ENCODE data around the gene TMEM214.
A peak's percentile ranks its signal among the peaks of the same experiment; 100 is the strongest.
"Not testable (repeated sequence)": the region's sequence is repeated elsewhere in the genome, so short reads cannot be mapped to it uniquely, and the experiment has no call there.

TMEM214 gene

DNA sequence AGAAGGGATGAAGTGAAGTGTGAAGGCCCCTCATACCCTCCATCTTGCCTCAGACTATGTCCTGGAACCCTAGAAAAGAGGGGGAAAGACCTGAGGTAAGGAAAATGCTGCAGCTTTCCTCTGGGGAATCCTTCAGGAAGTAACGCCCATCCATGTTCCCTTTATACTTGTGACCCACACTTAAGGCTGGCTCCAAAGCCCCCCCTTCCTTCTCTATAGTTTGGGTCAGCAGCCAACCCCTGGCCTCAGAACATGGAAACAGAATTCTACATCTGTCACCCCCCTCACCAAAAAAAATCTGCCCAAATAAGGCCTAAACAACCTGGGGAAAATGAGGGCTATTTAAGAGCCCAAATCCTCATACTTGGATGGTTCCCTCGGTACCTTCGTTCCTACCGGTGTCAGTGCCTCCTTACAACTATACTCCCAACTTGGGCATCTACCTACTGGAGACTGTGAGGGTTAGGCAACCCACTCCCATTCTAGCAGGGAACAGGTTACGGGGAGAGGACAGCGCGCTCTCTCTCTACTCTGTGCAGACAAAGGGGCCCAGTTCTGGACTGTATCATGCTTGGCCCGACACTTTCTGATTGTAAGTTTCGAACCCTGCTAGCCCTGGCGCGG, 38.0 kb downstream of the TMEM214 start:
- no peak for DNase-seq (ENCODE audit: low read depth in 3 of 3)

DNA sequence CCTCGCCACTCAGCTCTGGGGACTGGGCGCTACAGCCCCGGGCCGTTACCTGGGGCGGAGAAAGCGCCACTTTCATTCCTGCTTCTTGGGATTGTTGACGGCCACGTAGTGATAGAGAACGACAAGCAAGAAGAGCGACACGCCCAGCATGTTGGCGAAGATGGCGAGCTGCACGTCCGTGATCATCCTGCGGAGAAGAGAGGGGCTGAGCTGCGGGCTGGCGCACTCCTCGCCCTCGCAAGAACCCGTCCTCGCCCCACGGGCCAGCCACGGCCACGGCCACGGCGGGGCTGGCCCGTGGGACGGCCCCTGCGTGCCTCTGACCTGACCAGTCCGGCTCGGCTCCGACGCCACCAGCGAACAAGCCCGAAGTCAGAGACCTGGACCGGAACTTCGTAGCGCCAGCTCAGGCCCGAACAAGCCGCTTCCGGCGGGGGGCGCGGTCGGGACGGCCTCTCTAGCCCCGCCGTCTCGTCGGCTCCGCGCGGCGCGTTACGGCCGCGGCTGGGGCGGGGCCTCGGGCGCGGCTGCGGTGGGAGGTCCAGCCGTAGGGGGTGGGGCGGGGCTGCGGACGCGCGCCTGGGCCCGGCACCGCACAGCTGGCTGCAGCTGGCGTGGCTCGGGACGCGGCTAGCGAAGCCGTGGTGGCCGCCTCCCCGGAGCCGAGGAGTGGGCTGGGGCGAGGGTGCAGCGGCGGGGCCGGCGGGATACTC, 38.7 kb downstream of the TMEM214 start, which contains the start of gene OST4:
TSS of gene OST4 (minus strand) at position 378 of the 713 bp plus-strand sequence.
- peak; percentile 75 to 82 (median 77) for DNase-seq (ENCODE audit: low read depth in 3 of 3)

DNA sequence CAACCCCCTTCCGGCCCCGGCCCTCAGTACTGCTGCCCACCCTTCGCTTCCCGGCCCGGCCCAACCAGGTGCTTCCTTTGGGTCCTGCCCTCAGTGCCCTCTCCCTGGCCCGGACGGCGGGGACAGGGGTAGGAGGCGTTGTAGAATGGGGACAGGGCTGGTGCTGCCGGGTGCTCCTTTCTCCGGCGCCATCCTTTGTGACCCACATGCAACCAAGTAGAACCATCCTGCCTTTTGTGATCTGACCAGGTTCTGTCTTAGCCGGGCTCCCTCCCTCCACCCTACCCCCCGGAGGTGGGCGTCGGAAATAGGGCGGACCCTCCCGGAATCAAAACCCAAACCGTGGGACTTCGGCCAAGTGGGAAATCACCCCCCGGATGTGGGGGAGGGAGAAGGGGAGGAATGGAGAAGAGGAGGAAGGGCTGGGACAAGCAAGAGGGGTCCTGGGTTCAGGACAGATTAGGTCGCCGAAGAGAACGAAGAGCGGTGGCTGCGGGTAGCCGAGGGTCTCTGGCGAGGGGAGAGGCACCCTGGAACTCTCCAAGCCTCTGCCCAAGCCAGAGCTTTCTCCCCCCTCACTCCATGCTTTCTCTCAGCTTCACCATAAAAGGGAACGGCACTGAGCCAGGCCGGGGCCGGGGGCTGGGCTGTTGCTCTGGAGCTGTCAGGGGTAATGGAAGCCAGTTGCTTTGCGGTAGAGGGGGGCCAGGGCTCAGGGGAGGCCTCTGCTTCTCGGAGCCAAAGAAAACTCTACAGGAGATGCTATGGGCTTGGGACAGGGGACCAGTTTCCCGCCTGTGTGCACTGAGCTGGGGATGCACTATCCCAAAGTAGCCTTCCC, 39.4 kb downstream of the TMEM214 start:
- DNase-seq (ENCODE audit: low read depth in 3 of 3): peak in 1 of 3 experiments; percentile 31

DNA sequence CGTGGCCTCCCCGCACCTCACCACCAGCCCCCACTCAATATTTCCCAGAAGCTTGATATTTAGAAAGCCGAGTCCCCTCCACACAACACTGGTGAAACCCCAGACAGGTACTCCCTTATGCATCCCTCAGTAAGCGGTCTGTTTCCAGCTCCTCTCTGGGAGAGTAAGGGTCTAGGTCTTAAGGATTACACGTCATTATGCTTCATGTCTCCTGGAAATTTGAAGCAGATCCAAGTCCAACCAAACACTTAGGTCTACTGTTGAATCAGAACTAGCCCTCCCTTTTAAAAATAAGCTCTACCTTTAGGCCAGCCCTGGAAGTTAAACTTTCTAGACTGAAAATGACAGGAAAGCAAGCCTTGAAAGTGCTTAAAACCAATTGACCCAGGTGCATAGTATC, 40.2 kb downstream of the TMEM214 start:
- DNase-seq (ENCODE audit: low read depth in 3 of 3): no peak

DNA sequence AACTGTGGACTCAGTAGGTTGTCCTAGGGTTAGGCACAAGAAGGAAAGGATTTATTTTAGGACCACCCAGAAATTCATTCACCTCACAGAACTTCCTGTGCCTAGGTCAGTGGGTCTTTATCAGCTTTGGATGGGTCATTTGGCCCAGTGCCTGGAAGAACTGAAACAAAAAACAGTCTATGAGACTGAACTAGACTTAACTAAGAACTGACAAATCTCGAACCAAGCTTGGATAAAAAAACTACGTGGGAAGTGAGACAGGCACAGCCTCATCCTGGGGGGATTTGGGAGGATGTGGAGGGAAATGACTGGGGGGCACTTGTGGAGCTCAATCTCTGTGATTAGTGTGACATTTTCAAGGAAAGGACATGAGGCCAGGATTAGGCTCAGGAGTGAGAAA, 41.0 kb downstream of the TMEM214 start:
- DNase-seq (ENCODE audit: low read depth in 3 of 3): no peak

DNA sequence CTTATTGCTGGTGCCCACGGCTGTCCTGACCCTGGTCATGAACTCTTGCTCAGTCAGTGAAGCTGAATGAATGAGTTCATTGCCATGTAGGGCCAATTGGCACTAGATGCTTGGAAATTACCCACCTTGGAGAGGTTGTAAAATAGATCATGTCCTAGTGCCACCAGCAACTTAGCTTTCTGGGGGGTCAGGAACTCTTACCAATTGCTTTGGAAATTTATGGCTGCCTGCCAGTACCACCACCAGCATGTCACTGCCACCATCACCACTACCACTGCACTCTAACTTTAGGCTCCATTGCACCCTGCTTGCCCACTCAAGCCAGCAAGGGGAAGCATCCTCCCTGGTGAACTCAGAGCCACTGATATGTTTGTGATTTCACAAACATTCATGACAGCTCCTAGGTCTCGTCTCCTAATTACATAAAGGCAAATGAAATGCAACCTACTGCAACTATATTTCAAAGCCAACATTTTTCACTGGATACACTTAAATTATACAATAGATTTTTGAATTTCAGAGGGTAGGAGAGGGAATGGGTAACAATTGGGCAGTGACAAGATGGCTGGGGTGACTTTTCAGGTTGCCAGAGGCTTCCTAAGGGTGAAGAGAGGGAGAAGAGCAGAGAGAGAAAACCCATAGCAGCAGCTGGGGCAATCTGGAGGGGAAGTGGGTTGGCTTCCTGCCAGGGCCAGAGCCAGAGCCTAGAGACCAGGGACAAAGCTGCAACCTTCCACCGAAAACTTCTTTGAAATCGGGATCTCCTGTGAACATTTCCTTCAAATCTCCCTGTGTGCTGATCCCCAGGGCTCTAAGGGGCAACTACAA, 42.2 kb downstream of the TMEM214 start:
- DNase-seq (ENCODE audit: low read depth in 3 of 3): peak in 1 of 3 experiments; percentile 28

DNA sequence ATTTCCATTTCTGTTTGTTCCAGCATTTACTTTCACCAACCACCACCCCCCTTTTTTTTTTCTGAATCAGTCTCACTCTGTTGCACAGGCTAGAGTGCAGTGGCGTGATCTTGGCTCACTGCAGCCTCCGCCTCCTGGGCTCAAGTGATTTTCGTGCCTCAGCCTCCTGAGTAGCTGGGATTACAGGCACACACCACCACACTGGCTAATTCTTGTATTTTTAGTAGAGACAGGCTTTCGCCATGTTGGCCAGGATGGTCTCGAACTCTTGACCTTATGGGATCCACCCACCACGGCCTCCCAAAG, 42.8 kb downstream of the TMEM214 start:
- not testable (repeated sequence) for DNase-seq (ENCODE audit: low read depth in 3 of 3)

DNA sequence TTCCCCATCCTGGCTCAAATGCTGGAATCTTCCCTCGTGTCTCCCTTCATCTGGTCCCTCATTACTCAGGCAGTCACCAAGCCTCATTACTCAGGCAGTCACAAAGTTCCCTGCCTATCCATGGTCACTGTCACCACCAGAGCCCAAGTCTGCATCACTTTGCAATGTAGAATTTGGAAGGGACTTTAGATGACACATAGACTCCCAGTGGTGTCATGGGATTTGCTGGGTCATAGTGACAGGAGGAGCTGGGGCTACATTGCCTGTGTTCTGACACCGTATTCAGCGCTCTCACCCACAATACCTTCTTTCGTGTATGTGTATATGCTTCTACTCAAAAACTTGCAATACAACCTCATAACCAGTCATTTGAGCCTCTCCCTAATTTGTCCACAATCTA, 43.6 kb downstream of the TMEM214 start:
- DNase-seq (ENCODE audit: low read depth in 3 of 3): no peak

DNA sequence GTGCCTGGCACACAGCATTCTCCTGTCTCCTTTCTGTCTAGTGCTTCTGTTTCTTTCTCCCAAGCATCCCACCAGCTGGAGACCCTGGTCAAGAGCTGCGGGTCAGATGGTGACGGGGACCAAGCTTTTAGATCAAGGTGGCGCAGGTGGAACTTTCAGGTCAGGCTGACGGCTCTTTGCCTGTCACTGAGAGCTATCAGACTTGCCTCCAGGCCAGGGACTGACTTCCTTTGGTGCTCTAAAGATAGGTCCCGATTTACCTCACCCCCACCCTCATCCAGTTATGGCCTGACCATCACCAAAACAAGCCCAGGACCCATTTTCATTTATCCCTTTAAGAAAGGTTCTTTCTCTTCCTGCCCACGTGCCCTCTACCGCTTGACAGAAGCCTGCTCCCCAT, 44.5 kb downstream of the TMEM214 start:
- no peak for DNase-seq (ENCODE audit: low read depth in 3 of 3)

DNA sequence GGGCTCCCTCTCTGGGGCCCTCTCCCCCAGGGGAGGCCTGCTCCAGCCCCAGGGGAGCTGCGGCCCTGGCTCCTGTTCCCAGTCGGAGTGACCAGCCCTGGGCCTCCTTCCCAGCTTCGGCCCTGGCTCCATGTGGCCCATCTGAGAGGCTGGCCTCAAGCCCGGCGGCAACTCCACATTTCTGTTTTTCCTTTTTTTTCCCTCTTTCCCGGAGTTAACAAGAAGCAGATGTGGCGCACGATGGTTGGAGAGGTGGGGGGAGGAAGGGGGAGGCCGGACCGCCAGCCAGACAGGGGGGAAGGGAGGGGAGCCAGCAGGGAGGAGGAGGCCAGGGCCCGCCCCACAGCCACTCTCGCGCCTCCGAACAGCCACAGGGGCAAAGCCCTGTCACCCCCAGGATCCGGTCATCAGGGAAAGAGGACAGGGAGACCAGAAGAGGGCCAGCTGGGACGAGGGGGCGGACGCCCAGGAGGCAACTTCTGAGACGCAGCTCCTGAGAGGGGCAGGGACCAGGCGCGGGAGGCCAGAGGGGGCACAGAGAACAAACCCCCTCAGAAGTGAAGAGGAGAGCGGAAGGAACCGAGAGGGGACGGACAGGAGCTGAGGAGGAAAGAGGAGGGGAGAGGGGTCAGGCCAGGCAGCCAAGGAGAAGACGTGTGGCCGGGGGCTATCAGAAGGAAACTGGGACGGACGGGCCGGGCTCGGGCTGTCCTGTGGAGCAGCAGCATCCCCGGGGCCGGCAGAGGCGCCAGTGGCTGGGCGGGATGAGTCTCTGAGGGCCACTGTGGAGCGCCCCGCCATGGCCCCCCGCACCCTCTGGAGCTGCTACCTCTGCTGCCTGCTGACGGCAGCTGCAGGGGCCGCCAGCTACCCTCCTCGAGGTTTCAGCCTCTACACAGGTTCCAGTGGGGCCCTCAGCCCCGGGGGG, 45.8 kb downstream of the TMEM214 start, which contains the start of gene EMILIN1:
TSS of gene EMILIN1 (plus strand) at position 349 of the 928 bp plus-strand sequence. CDS start at position 800, 451 bp downstream.
- DNase-seq (ENCODE audit: low read depth in 3 of 3): no peak

DNA sequence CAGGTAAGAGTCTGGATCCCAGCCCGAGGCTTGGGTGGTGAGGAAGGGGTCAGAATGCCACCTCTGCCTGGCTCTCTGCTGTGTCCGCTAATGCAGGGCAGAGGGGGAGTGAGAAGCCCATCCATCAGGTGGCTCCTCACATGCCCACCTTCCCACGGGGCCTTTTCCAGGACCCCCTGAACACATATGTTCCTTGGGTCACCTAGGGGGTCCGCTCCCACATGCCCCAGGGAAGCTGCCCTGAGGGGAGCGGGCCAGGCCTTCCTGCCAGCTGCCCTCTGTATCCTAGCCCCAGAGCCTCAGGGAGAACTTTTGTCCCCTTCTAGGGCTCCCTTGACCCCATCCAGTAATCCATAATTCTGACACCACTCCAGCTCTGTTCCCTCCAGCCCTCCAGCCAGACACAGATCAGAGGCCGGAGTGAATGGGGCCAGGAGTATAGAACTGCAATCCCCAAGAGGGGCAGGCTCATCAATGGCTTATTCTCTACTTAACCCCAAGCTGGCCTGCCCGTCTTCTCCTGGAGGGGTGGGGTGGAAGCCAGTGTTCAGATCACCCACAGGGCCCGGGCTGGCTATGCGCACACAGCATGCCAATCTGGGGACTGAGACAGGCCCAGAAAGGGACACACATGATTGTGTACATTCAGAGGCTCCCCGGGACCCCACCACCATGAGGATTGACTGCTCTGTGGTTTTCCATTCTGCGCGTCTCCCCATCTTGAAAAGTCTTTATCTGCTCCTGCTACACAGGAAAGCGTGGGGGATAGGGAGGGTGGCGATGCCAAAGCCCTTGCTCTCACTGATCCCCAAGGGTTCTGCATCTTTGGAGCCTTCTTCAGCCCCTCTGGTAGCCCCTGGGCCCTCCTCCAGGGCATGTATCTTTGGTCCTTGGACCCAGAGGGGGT, 46.7 kb downstream of the TMEM214 start:
- DNase-seq (ENCODE audit: low read depth in 3 of 3): no peak

DNA sequence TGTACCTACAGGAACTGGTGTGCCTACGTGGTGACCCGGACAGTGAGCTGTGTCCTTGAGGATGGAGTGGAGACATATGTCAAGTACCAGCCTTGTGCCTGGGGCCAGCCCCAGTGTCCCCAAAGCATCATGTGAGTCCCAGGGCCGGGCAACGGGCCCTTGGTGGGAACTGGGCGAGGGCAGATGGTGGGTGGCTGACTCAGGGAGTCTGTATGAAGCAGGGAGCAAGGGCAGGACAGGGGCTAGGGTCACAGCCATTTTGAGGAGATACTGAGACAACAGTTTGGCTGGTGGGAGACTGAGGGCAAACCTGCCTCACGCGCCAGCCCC, 47.3 kb downstream of the TMEM214 start:
- DNase-seq (ENCODE audit: low read depth in 3 of 3): no peak

DNA sequence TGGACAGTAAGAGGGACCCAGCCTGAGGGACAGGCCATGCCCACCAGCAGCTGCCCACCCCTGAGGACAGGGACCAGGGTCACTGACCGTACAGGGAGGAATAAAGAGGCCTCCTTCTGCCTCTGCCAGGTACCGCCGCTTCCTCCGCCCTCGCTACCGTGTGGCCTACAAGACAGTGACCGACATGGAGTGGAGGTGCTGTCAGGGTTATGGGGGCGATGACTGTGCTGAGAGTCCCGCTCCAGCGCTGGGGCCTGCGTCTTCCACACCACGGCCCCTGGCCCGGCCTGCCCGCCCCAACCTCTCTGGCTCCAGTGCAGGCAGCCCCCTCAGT, 47.8 kb downstream of the TMEM214 start:
- no peak for DNase-seq (ENCODE audit: low read depth in 3 of 3)

DNA sequence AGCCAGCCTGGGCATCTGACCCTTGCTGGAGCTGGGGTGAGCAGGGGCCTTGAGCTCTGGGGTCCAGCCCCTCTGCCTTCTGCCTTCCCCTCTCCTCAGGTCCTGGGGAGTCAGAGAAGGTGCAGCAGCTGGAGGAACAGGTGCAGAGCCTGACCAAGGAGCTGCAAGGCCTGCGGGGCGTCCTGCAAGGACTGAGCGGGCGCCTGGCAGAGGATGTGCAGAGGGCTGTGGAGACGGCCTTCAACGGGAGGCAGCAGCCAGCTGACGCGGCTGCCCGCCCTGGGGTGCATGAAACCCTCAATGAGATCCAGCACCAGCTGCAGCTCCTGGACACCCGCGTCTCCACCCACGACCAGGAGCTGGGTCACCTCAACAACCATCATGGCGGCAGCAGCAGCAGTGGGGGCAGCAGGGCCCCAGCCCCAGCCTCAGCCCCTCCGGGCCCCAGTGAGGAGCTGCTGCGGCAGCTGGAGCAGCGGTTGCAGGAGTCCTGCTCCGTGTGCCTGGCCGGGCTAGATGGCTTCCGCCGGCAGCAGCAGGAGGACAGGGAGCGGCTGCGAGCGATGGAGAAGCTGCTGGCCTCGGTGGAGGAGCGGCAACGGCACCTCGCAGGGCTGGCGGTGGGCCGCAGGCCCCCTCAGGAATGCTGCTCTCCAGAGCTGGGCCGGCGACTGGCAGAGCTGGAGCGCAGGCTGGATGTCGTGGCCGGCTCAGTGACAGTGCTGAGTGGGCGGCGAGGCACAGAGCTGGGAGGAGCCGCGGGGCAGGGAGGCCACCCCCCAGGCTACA, 49.4 kb downstream of the TMEM214 start:
- DNase-seq (ENCODE audit: low read depth in 3 of 3): no peak

DNA sequence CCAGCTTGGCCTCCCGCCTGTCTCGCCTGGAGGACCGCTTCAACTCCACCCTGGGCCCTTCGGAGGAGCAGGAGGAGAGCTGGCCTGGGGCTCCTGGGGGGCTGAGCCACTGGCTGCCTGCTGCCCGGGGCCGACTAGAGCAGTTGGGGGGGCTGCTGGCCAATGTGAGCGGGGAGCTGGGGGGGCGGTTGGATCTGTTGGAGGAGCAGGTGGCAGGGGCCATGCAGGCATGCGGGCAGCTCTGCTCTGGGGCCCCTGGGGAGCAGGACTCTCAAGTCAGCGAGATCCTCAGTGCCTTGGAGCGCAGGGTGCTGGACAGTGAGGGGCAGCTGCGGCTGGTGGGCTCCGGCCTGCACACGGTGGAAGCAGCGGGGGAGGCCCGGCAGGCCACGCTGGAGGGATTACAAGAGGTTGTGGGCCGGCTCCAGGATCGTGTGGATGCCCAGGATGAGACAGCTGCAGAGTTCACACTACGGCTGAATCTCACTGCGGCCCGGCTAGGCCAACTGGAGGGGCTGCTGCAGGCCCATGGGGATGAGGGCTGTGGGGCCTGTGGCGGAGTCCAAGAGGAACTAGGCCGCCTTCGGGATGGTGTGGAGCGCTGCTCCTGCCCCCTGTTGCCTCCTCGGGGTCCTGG, 50.1 kb downstream of the TMEM214 start:
- DNase-seq (ENCODE audit: low read depth in 3 of 3): no peak

DNA sequence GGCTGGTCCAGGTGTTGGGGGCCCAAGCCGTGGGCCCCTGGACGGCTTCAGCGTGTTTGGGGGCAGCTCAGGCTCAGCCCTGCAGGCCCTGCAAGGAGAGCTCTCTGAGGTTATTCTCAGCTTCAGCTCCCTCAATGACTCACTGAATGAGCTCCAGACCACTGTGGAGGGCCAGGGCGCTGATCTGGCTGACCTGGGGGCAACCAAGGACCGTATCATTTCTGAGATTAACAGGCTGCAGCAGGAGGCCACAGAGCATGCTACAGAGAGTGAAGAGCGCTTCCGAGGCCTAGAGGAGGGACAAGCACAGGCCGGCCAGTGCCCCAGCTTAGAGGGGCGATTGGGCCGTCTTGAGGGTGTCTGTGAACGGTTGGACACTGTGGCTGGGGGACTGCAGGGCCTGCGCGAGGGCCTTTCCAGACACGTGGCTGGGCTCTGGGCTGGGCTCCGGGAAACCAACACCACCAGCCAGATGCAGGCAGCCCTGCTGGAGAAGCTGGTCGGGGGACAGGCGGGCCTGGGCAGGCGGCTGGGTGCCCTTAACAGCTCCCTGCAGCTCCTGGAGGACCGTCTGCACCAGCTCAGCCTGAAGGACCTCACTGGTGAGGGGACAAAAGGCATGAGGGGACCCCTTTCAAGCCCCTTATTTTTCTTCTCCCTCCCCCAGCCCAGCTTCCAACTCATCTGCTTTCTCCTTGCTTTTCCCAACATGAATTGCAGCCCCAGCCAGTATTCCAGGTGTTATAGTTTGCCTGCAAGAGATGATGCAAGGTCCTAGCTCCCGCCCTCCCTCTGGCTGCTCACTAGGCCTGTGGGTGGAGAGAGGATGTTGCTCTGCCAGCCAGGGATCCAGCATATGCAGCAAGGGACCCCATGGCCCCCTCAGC, 50.9 kb downstream of the TMEM214 start:
- DNase-seq (ENCODE audit: low read depth in 3 of 3): no peak

DNA sequence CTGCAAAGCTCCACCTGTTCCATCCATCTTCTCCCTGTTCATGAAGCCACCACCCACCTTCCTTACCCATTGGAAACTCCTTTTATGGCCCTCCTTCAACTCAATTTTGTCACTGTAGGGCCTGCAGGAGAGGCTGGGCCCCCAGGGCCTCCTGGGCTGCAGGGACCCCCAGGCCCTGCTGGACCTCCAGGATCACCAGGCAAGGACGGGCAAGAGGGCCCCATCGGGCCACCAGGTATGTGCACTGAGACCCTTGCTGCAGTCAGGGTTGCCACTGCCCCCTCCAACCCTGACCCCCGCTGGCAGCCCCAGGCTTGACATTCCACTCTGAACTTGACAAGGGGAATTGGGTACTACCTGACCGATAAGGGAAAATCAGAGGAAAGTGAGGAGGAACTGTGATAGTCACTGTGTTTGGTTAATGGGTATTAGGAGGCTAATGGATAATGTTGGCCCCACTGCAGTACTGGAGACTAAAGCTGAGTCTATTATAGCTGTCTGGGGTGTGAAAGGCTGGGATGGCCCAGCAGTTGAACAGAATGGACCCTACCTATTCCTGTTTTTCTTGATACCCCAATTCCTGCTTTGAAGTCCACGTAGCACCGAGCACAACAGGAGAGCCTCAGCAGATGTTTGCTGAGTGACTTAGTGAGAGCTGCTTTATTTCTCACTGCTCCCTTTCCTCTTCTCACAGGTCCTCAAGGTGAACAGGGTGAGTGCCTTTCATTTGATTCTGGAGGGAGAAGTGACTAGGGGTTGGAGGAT, 51.7 kb downstream of the TMEM214 start:
- no peak for DNase-seq (ENCODE audit: low read depth in 3 of 3)
